GM18505 (cell line): Measurements from ENCODE around the gene CNIH2.

Source experiments
- ATAC-seq: cut with Tn5 transposase; IDR thresholded peaks from one replicate; pipeline ENCODE4 v1.9.1; 2021; ENCODE audit not compliant: unreplicated experiment
- POLR2A ChIP-seq: IDR thresholded peaks from 4 replicates; pipeline ENCODE4 v1.6.1; 2011; ENCODE audit warnings: borderline replicate concordance; ENCODE audit not compliant: insufficient read depth, insufficient read length; ENCODE audit errors: extremely low read depth

The CNIH2 gene

DNA sequence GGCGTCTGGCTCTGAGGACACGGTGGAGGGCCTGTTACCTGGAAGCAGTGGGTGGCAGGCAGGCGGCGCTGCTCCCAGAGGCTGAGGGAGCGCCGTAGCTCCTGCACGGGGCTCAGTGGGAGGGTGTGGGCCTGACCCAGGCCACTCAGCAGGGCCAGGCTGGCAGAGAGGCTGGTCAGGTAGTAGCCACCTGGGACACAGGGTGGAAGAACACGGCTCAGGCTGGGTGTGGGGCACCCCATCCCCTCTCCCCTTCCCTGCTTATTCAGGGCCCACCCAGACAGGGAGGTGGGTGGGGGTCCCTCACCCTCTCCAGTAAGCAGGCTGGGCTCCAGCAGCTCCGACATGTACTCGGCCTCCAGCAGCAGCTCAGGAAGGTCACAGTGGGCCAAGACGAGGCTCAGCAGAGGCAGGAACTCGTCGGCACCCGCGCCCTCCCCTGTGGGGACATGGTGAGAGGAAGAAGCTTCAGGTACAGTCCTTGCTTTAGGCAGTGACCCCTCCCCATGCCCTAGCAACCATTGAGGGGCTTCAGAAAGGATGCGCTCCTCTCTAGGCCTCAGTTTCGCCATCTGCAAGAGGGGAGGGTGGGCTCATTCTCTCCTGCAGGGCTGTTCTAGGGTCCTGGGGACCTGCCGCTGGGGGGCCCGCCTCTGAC, 55.4 kb downstream of the CNIH2 start:
- ATAC-seq = no peak
- TF ChIP-seq POLR2A = no peak
